ENCODE measurements around the gene RETSAT. TPM values are rescaled to one million over a fixed set of nuclear protein-coding genes. Genes with fewer than 3 reads are reported as not detected.
A peak's percentile ranks its signal among the peaks of the same experiment; 100 is the strongest.

RETSAT gene
- total and polyA plus RNA-seq, 2 of the 13 experiments (the other 11 are each of a cell fraction or from before 2014, with no cell fraction given): 46.7 to 61.0 TPM

DNA sequence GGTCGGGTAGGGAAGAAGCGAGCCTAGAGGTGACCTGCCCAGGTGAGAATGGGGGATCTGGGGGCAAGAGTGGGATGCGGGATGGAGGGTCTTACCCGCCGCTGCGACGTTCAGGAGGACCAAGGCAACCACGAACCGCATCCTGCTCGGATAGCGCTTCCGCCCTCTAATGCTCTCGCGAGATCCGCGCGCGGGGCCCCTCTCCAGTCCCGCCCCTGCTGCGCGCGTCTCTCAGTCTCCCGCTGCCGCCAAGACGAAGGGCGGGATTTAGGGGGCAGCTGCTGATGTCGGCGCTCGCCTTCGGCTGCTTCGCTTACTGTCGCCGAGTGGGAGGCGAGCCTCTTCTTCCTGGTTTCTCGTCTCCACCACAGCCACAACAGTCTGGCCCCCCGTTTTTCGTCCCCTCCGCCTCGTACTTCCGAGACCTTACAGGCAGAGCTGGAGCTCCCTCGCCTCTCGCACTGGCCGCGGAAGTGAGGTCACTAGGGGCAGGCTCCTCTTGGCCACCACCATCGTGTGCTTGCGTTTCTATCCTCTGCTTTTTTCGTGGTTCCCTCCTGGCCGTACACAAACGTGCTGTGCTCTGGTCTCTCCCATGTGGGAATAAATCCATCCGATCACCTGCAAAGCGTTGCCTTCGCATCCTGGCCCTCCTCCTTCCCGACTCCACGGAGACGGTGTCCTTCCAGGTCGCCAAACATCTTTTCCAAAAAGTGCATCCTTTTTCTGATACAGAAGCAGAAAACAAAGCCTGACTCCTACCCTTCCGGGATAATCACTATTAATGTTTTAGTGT is 26.3 kb downstream of the RETSAT start, which contains the start of gene TGOLN2 (continued):
- TF ChIP-seq PAWR (CRISPR knock-in tag; IDR thresholded peaks at IDR 0.05; ENCODE audit: borderline replicate concordance) (peak; percentile 93; the same call in 1 of the 2 replicates), ZNF460 (CRISPR knock-in tag; IDR thresholded peaks at IDR 0.05; ENCODE audit: borderline replicate concordance) (no peak; the same call in 1 of the 2 replicates), ELF3 (CRISPR knock-in tag; IDR thresholded peaks at IDR 0.05) (peak; percentile 91), SCMH1 (CRISPR knock-in tag; IDR thresholded peaks at IDR 0.05; ENCODE audit: borderline replicate concordance) (no peak), ZNF747 (CRISPR knock-in tag; IDR thresholded peaks at IDR 0.05; ENCODE audit: borderline replicate concordance) (peak; percentile 94; the same call in 1 of the 2 replicates), TARDBP (CRISPR knock-in tag; IDR thresholded peaks at IDR 0.05) (peak; percentile 93), BCL6 (CRISPR knock-in tag; IDR thresholded peaks at IDR 0.05) (peak; percentile 74), ZNF549 (CRISPR knock-in tag; IDR thresholded peaks at IDR 0.05) (0 out of 2 replicates have a peak, but pooled peaks have one; percentile 32), CCDC6 (CRISPR knock-in tag; IDR thresholded peaks at IDR 0.05) (peak; percentile 93), PHB2 (IDR thresholded peaks at IDR 0.05; ENCODE audit: partially characterized antibody) (no peak), ZNF615 (CRISPR knock-in tag; IDR thresholded peaks at IDR 0.05; ENCODE audit: borderline replicate concordance) (no peak; the same call in 1 of the 2 replicates), ZNF713 (CRISPR knock-in tag; IDR thresholded peaks at IDR 0.05) (peak; percentile 96; the same call in 1 of the 2 replicates), ZNF207 (IDR thresholded peaks at IDR 0.05; ENCODE audit: borderline replicate concordance) (no peak), ZNF30 (CRISPR knock-in tag; IDR thresholded peaks at IDR 0.05) (no peak)
- TF ChIP-seq, protein P1, sequence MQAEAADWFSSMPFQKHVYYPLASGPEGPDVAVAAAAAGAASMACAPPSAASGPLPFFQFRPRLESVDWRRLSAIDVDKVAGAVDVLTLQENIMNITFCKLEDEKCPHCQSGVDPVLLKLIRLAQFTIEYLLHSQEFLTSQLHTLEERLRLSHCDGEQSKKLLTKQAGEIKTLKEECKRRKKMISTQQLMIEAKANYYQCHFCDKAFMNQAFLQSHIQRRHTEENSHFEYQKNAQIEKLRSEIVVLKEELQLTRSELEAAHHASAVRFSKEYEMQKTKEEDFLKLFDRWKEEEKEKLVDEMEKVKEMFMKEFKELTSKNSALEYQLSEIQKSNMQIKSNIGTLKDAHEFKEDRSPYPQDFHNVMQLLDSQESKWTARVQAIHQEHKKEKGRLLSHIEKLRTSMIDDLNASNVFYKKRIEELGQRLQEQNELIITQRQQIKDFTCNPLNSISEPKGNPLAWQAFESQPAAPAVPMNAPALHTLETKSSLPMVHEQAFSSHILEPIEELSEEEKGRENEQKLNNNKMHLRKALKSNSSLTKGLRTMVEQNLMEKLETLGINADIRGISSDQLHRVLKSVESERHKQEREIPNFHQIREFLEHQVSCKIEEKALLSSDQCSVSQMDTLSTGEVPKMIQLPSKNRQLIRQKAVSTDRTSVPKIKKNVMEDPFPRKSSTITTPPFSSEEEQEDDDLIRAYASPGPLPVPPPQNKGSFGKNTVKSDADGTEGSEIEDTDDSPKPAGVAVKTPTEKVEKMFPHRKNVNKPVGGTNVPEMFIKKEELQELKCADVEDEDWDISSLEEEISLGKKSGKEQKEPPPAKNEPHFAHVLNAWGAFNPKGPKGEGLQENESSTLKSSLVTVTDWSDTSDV (CRISPR knock-in tag; IDR thresholded peaks at IDR 0.05): peak; percentile 99
- TF ChIP-seq, protein P2, sequence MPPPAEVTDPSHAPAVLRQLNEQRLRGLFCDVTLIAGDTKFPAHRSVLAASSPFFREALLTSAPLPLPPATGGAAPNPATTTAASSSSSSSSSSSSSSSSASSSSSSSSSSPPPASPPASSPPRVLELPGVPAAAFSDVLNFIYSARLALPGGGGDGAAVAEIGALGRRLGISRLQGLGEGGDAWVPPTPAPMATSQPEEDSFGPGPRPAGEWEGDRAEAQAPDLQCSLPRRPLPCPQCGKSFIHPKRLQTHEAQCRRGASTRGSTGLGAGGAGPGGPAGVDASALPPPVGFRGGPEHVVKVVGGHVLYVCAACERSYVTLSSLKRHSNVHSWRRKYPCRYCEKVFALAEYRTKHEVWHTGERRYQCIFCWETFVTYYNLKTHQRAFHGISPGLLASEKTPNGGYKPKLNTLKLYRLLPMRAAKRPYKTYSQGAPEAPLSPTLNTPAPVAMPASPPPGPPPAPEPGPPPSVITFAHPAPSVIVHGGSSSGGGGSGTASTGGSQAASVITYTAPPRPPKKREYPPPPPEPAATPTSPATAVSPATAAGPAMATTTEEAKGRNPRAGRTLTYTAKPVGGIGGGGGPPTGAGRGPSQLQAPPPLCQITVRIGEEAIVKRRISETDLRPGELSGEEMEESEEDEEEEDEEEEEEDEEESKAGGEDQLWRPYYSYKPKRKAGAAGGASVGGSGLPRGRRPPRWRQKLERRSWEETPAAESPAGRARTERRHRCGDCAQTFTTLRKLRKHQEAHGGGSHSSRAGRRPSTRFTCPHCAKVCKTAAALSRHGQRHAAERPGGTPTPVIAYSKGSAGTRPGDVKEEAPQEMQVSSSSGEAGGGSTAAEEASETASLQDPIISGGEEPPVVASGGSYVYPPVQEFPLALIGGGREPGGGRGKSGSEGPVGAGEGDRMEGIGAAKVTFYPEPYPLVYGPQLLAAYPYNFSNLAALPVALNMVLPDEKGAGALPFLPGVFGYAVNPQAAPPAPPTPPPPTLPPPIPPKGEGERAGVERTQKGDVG (CRISPR knock-in tag; IDR thresholded peaks at IDR 0.05; ENCODE audit: borderline replicate concordance): peak; percentile 96; the same call in 1 of the 2 replicates
- TF ChIP-seq, protein P3, sequence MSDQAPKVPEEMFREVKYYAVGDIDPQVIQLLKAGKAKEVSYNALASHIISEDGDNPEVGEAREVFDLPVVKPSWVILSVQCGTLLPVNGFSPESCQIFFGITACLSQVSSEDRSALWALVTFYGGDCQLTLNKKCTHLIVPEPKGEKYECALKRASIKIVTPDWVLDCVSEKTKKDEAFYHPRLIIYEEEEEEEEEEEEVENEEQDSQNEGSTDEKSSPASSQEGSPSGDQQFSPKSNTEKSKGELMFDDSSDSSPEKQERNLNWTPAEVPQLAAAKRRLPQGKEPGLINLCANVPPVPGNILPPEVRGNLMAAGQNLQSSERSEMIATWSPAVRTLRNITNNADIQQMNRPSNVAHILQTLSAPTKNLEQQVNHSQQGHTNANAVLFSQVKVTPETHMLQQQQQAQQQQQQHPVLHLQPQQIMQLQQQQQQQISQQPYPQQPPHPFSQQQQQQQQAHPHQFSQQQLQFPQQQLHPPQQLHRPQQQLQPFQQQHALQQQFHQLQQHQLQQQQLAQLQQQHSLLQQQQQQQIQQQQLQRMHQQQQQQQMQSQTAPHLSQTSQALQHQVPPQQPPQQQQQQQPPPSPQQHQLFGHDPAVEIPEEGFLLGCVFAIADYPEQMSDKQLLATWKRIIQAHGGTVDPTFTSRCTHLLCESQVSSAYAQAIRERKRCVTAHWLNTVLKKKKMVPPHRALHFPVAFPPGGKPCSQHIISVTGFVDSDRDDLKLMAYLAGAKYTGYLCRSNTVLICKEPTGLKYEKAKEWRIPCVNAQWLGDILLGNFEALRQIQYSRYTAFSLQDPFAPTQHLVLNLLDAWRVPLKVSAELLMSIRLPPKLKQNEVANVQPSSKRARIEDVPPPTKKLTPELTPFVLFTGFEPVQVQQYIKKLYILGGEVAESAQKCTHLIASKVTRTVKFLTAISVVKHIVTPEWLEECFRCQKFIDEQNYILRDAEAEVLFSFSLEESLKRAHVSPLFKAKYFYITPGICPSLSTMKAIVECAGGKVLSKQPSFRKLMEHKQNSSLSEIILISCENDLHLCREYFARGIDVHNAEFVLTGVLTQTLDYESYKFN (CRISPR knock-in tag; conservative IDR thresholded peaks at IDR 0.05): peak; percentile 72
- TF ChIP-seq, protein P4, sequence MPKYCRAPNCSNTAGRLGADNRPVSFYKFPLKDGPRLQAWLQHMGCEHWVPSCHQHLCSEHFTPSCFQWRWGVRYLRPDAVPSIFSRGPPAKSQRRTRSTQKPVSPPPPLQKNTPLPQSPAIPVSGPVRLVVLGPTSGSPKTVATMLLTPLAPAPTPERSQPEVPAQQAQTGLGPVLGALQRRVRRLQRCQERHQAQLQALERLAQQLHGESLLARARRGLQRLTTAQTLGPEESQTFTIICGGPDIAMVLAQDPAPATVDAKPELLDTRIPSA (CRISPR knock-in tag; IDR thresholded peaks at IDR 0.05; ENCODE audit: borderline replicate concordance): peak; percentile 93; the same call in 1 of the 2 replicates

All from HepG2 (cell line).